BLaER1 (cell line): ENCODE results near the gene PLCG2.

Source experiments
- H3K27ac ChIP-seq: shearing (Covaris generic); formaldehyde crosslinking; 2 replicates; pipeline ENCODE4 v1.8.1; 2022
- H3K27me3 ChIP-seq: shearing (Covaris generic); formaldehyde crosslinking; 2 replicates; pipeline ENCODE4 v1.8.1; 2022
- H3K36me3 ChIP-seq: shearing (Covaris generic); formaldehyde crosslinking; 2 replicates; pipeline ENCODE4 v1.8.1; 2022
- H3K4me1 ChIP-seq: shearing (Covaris generic); formaldehyde crosslinking; 2 replicates; pipeline ENCODE4 v1.8.1; 2022
- H3K4me2 ChIP-seq: shearing (Covaris generic); formaldehyde crosslinking; 2 replicates; pipeline ENCODE4 v1.8.1; 2022
- H3K4me3 ChIP-seq: shearing (Covaris generic); formaldehyde crosslinking; 2 replicates; pipeline ENCODE4 v1.8.1; 2022
- H3K9ac ChIP-seq: shearing (Covaris generic); formaldehyde crosslinking; 2 replicates; pipeline ENCODE4 v1.8.1; 2022
- H3K9me3 ChIP-seq: shearing (Covaris generic); formaldehyde crosslinking; 2 replicates; pipeline ENCODE4 v1.8.1; 2022
- H4K20me1 ChIP-seq: shearing (Covaris generic); formaldehyde crosslinking; 2 replicates; pipeline ENCODE4 v1.8.1; 2022
- Cebpa-rat ChIP-seq: shearing (Covaris generic); IDR thresholded peaks from 2 replicates; pipeline ENCODE4 v1.8.1; 2022

The PLCG2 gene

GRCh38 chr16:81817789-81818567 lies 38.9 kb downstream of the PLCG2 start:
- Histone ChIP-seq H3K9me3 (no peaks in the 10 kb centered on the region), H3K9ac (peak overlapping the region; percentile 46; the same call in 1 of the 2 replicates), H3K27ac (peak overlapping the region; percentile 59), H3K4me3 (peak overlapping the region; percentile 8; the same call in 1 of the 2 replicates), H3K27me3 (no peaks in the 10 kb centered on the region), H3K4me1 (peaks cover 85% of the 10 kb centered on the region), H3K4me2 (peak overlapping the region; percentile 90), H4K20me1 (no peaks in the 10 kb centered on the region), H3K36me3 (no peaks in the 10 kb centered on the region)
- TF ChIP-seq Cebpa-rat = no peak

GRCh38 chr16:81818568-81818896 lies 39.4 kb downstream of the PLCG2 start:
- Histone ChIP-seq H3K9me3 (no peaks in the 10 kb centered on the region), H3K4me3 (no peak overlapping the region; the same call in 1 of the 2 replicates), H3K4me1 (peaks cover 90% of the 10 kb centered on the region), H3K36me3 (no peaks in the 10 kb centered on the region), H3K4me2 (peak overlapping the region; percentile 90), H4K20me1 (no peaks in the 10 kb centered on the region), H3K27ac (peak overlapping the region; percentile 59; the same call in 1 of the 2 replicates), H3K27me3 (no peaks in the 10 kb centered on the region), H3K9ac (no peak overlapping the region)
- no peak for TF ChIP-seq Cebpa-rat

DNA sequence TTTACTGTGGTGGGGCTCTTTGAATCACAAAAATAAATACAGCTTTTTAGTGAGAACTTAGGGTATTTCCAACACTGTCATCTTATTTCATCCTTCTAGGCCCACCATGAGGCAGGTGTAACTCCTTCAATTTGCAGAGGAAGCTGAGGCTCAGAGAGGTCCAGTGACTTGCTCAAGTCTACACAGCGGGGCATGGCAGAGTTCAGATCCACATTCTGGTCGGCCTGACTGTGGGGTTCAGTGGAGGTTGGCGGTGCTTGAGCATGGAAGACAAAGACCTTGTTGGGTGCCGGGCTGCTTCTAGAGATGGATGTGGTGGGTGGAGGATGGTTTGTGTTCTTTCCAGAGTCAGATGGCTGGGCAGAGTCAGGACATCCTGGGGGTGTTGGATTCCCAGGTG lies 39.8 kb downstream of the PLCG2 start:
- TF ChIP-seq Cebpa-rat = no peak
- Histone ChIP-seq H3K9ac (no peak overlapping the region; the same call in 1 of the 2 replicates), H4K20me1 (no peaks in the 10 kb centered on the region), H3K27ac (peak overlapping the region; percentile 65), H3K4me2 (peak overlapping the region; percentile 90), H3K4me1 (peaks cover 94% of the 10 kb centered on the region), H3K4me3 (no peak overlapping the region; the same call in 1 of the 2 replicates), H3K36me3 (no peaks in the 10 kb centered on the region), H3K27me3 (no peaks in the 10 kb centered on the region), H3K9me3 (no peaks in the 10 kb centered on the region)

DNA sequence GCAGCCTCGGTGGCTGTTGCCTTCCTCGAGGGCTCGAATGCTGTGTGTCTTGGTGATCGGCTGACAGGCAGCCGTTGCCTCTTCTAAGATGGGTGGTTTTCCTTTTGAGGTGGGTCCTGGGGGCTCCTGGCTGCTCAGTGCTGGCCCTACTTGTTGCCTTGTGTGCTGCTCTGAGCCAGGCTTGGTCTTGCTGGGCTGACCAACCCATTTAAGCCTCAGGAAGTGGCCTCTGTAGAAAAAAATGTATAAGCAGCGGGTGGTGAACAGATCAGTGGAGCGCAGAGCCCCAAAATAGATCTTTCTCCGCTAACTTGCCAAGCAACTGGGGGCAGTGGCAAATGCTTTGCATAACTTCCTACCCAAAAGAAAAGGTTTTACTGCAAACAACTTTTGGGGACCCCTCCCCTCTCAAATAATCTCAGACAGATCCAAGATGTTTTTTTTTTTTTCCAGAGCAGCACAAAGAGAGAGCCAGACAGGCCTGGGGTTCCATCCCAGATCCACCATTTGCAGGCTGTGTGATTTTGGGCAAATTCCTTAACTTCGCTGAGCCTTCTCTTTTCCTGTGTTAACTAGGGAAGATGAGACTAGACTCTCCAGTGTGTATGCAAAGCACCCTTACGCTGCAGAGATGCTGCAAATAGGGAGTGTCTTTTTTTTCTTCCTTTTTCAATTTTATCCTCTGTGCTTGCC lies 42.5 kb downstream of the PLCG2 start:
- peak overlapping the region; percentile 92 for H3K27ac ChIP-seq
- peaks cover 4% of the 10 kb centered on the region; the same call in 1 of the 2 replicates for H3K9me3 ChIP-seq
- H4K20me1 ChIP-seq = no peaks in the 10 kb centered on the region
- TF ChIP-seq Cebpa-rat = no peak
- H3K9ac ChIP-seq = peak overlapping the region; percentile 82
- H3K36me3 ChIP-seq = no peaks in the 10 kb centered on the region
- H3K4me3 ChIP-seq = peak overlapping the region; percentile 53
- peaks cover 98% of the 10 kb centered on the region for H3K4me1 ChIP-seq
- H3K27me3 ChIP-seq = no peaks in the 10 kb centered on the region
- H3K4me2 ChIP-seq = peak overlapping the region; percentile 90

- H3K9me3 ChIP-seq = peaks cover 4% of the 10 kb centered on the region; the same call in 1 of the 2 replicates
- H3K36me3 ChIP-seq = no peaks in the 10 kb centered on the region
- H3K4me2 ChIP-seq = peak overlapping the region; percentile 90
- H3K4me1 ChIP-seq = peaks cover 98% of the 10 kb centered on the region
- peak overlapping the region; percentile 53; the same call in 1 of the 2 replicates for H3K4me3 ChIP-seq
- TF ChIP-seq Cebpa-rat = no peak
- peak overlapping the region; percentile 82 for H3K9ac ChIP-seq
- H4K20me1 ChIP-seq = no peaks in the 10 kb centered on the region
- no peaks in the 10 kb centered on the region for H3K27me3 ChIP-seq
- peak overlapping the region; percentile 92 for H3K27ac ChIP-seq
These were observed 44.0 kb downstream of the PLCG2 start for GRCh38 chr16:81823111-81823510.

GRCh38 chr16:81823734-81824133 lies 44.6 kb downstream of the PLCG2 start:
- peak overlapping the region; percentile 92 for H3K27ac ChIP-seq
- peaks cover 4% of the 10 kb centered on the region; the same call in 1 of the 2 replicates for H3K9me3 ChIP-seq
- H4K20me1 ChIP-seq = no peaks in the 10 kb centered on the region
- H3K36me3 ChIP-seq = no peaks in the 10 kb centered on the region
- H3K9ac ChIP-seq = peak overlapping the region; percentile 82
- H3K4me2 ChIP-seq = peak overlapping the region; percentile 90
- H3K27me3 ChIP-seq = no peaks in the 10 kb centered on the region
- peaks cover 98% of the 10 kb centered on the region for H3K4me1 ChIP-seq
- H3K4me3 ChIP-seq = peak overlapping the region; percentile 53; the same call in 1 of the 2 replicates
- no peak for TF ChIP-seq Cebpa-rat

- H3K36me3 ChIP-seq = no peaks in the 10 kb centered on the region
- TF ChIP-seq Cebpa-rat = no peak
- H3K4me1 ChIP-seq = peaks cover 98% of the 10 kb centered on the region
- no peak overlapping the region for H3K4me3 ChIP-seq
- no peaks in the 10 kb centered on the region for H4K20me1 ChIP-seq
- no peak overlapping the region for H3K9ac ChIP-seq
- H3K4me2 ChIP-seq = peak overlapping the region; percentile 98; the same call in 1 of the 2 replicates
- H3K27me3 ChIP-seq = no peaks in the 10 kb centered on the region
- peaks cover 4% of the 10 kb centered on the region; the same call in 1 of the 2 replicates for H3K9me3 ChIP-seq
- H3K27ac ChIP-seq = no peak overlapping the region
These were observed 47.4 kb downstream of the PLCG2 start for GRCh38 chr16:81826523-81826922.

- H3K4me1 ChIP-seq = peaks cover 100% of the 10 kb centered on the region
- no peaks in the 10 kb centered on the region for H3K27me3 ChIP-seq
- H3K27ac ChIP-seq = peak overlapping the region; percentile 93
- H3K4me3 ChIP-seq = peak overlapping the region; percentile 55
- no peaks in the 10 kb centered on the region for H3K36me3 ChIP-seq
- no peak for TF ChIP-seq Cebpa-rat
- H3K9ac ChIP-seq = peak overlapping the region; percentile 74
- H4K20me1 ChIP-seq = no peaks in the 10 kb centered on the region
- peak overlapping the region; percentile 98 for H3K4me2 ChIP-seq
- H3K9me3 ChIP-seq = no peaks in the 10 kb centered on the region
These were observed 51.9 kb downstream of the PLCG2 start for GRCh38 chr16:81830845-81831540.

DNA sequence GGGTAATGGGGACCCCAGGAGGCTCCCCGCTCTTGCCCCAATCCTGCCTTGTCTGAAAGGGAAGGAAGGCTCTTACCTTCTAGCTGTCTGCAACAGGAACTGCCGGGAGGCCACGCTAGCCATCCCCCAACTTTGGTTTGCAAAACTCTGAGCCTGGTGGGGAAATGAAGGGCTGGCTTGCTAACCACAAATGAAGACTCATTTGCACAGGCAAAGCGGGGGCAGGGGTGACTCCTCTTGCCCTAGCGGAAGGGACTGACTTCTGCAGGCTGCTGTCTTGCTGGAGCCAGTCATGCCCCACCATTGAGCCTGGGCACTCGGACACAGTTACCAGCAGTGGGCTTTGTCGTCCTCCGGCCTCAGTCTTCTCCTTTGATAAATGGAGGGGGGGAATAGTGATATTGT lies 52.6 kb downstream of the PLCG2 start:
- Histone ChIP-seq H3K36me3 (no peaks in the 10 kb centered on the region), H3K27ac (peak overlapping the region; percentile 93), H4K20me1 (no peaks in the 10 kb centered on the region), H3K9me3 (no peaks in the 10 kb centered on the region), H3K9ac (peak overlapping the region; percentile 74), H3K4me3 (peak overlapping the region; percentile 55), H3K4me1 (peaks cover 100% of the 10 kb centered on the region), H3K27me3 (no peaks in the 10 kb centered on the region), H3K4me2 (peak overlapping the region; percentile 98)
- peak; percentile 80 for TF ChIP-seq Cebpa-rat
